Measurements from ENCODE around the gene OPCML. TPM values are rescaled to one million over a fixed set of nuclear protein-coding genes. Genes with fewer than 3 reads are reported as not detected.

Gene OPCML
- total RNA-seq, 1 experiment from 2014 or later = 0.13 TPM

DNA sequence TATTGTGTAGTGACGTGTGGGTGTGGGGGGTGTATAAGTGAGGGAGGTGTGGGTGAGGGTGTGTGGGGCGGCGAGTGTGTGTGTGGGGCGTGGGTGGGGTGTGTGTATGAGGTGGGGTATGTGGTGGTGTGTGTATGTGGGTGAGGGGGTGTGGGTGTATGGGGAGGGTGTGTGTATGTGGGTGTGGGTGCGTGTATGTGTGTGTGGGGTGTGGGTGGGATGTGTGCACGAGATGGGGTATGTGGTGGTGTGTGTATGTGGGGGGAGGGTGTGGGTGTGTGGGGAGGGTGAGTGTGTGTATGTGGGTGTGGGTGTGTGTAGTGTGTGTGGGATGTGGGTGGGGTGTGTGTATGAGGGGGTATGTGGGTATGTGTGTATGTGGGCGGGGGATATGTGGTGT is 205.5 kb downstream of the OPCML start:
- no TSS peak for BruUV-seq (replicated peaks)
- H3K27ac ChIP-seq (ENCODE audit: low read depth, low read length, poor library complexity, severe bottlenecking) = no peak overlapping the region
- TF ChIP-seq EZH2 (IDR thresholded peaks at IDR 0.05; ENCODE audit: borderline replicate concordance, low read depth, low read length, poor library complexity, severe bottlenecking) = no peak
- TF ChIP-seq, protein P1, sequence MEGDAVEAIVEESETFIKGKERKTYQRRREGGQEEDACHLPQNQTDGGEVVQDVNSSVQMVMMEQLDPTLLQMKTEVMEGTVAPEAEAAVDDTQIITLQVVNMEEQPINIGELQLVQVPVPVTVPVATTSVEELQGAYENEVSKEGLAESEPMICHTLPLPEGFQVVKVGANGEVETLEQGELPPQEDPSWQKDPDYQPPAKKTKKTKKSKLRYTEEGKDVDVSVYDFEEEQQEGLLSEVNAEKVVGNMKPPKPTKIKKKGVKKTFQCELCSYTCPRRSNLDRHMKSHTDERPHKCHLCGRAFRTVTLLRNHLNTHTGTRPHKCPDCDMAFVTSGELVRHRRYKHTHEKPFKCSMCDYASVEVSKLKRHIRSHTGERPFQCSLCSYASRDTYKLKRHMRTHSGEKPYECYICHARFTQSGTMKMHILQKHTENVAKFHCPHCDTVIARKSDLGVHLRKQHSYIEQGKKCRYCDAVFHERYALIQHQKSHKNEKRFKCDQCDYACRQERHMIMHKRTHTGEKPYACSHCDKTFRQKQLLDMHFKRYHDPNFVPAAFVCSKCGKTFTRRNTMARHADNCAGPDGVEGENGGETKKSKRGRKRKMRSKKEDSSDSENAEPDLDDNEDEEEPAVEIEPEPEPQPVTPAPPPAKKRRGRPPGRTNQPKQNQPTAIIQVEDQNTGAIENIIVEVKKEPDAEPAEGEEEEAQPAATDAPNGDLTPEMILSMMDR (conservative IDR thresholded peaks at IDR 0.05; ENCODE audit: low read depth, low read length) = no peak
- DNase-seq (ENCODE audit: low spot score) = no peak
- no peaks in the 10 kb centered on the region for H3K27me3 ChIP-seq (replicated peaks; ENCODE audit: insufficient read depth, low read depth, low read length, poor library complexity)
- H3K36me3 ChIP-seq (ENCODE audit: insufficient read depth, low read length, poor library complexity, severe bottlenecking) = no peaks in the 10 kb centered on the region
- intact Hi-C loops (cut with micrococcal nuclease; ENCODE audit: unreplicated experiment) = no loop called here
- no peak overlapping the region for H3K4me3 ChIP-seq (ENCODE audit: low read depth, low read length, poor library complexity, severe bottlenecking)
- H3K4me1 ChIP-seq (ENCODE audit: insufficient read depth, low read length, poor library complexity, severe bottlenecking) = no peaks in the 10 kb centered on the region
- H3K9me3 ChIP-seq (ENCODE audit: low read depth, low read length, poor library complexity, severe bottlenecking) = peaks cover 5% of the 10 kb centered on the region
- ChIA-PET POLR2A (ENCODE audit: low non-redundant PET) (no interaction called here), CTCF (no interaction called here)

DNA sequence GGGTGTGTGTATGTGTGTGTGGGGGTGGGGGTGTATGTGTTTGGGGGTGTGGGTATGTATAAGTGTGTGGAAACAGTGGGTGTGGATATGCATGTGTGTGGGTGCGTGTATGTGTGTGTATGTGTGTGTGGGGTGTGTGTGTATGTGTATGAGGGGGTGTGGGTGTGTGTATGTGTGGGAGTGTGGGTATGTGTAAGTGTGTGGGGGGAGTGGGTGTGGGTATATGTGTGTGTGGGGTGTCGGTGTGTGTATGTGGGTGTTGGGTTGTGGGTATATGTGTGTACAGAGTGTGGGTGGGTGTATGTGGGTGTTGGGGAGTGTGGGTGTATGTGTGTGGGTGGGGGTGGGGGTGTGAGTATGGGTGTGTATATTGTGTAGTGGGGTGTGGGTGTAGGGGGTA is 206.0 kb downstream of the OPCML start:
- CTCF ChIA-PET = no interaction called here
- intact Hi-C loops (cut with micrococcal nuclease; ENCODE audit: unreplicated experiment) = no loop called here
- no peak for DNase-seq (ENCODE audit: low spot score)
- Histone ChIP-seq H3K9me3 (ENCODE audit: low read depth, low read length, poor library complexity, severe bottlenecking) (peaks cover 6% of the 10 kb centered on the region), H3K4me3 (ENCODE audit: low read depth, low read length, poor library complexity, severe bottlenecking) (no peak overlapping the region), H3K27me3 (replicated peaks; ENCODE audit: insufficient read depth, low read depth, low read length, poor library complexity) (no peaks in the 10 kb centered on the region), H3K4me1 (ENCODE audit: insufficient read depth, low read length, poor library complexity, severe bottlenecking) (no peaks in the 10 kb centered on the region), H3K36me3 (ENCODE audit: insufficient read depth, low read length, poor library complexity, severe bottlenecking) (no peaks in the 10 kb centered on the region), H3K27ac (ENCODE audit: low read depth, low read length, poor library complexity, severe bottlenecking) (no peak overlapping the region)
- POLR2A ChIA-PET (ENCODE audit: low non-redundant PET) = no interaction called here
- no TSS peak for BruUV-seq (replicated peaks)
- TF ChIP-seq EZH2 (IDR thresholded peaks at IDR 0.05; ENCODE audit: borderline replicate concordance, low read depth, low read length, poor library complexity, severe bottlenecking) = no peak
- TF ChIP-seq, protein P1 (conservative IDR thresholded peaks at IDR 0.05; ENCODE audit: low read depth, low read length) = no peak

DNA sequence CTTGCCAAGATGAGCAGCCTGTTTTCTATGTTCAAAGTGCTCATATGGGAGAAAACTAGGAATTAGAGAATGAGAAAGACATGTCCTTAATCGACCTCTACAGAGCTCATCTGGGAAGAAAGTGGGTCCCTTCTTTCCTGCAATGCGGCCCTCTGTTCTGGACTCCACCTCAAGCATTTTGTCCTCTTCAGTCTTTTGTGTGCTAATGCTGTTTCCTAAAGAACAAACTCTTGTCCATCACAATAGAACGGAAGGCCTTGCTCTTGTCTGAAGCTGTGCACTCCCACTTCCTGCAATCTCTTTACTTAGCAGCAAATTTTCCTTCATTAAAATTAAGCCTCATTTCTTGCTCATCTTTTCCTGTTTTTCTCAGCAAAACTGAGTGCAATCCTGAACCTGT is 206.6 kb downstream of the OPCML start:
- TF ChIP-seq, protein P1 (conservative IDR thresholded peaks at IDR 0.05; ENCODE audit: low read depth, low read length) = no peak
- TF ChIP-seq EZH2 (IDR thresholded peaks at IDR 0.05; ENCODE audit: borderline replicate concordance, low read depth, low read length, poor library complexity, severe bottlenecking) = no peak
- H3K4me1 ChIP-seq (ENCODE audit: insufficient read depth, low read length, poor library complexity, severe bottlenecking) = no peaks in the 10 kb centered on the region
- H3K27me3 ChIP-seq (replicated peaks; ENCODE audit: insufficient read depth, low read depth, low read length, poor library complexity) = no peaks in the 10 kb centered on the region
- DNase-seq (ENCODE audit: low spot score) = no peak
- peaks cover 11% of the 10 kb centered on the region for H3K9me3 ChIP-seq (ENCODE audit: low read depth, low read length, poor library complexity, severe bottlenecking)
- H3K4me3 ChIP-seq (ENCODE audit: low read depth, low read length, poor library complexity, severe bottlenecking) = no peak overlapping the region
- BruUV-seq (replicated peaks) = no TSS peak
- intact Hi-C loops (cut with micrococcal nuclease; ENCODE audit: unreplicated experiment) = no loop called here
- H3K36me3 ChIP-seq (ENCODE audit: insufficient read depth, low read length, poor library complexity, severe bottlenecking) = no peaks in the 10 kb centered on the region
- POLR2A ChIA-PET (ENCODE audit: low non-redundant PET) = no interaction called here
- no peak overlapping the region for H3K27ac ChIP-seq (ENCODE audit: low read depth, low read length, poor library complexity, severe bottlenecking)
- CTCF ChIA-PET = no interaction called here

All from A673 (cell line).